WERI-Rb-1 (cell line): Measurements from ENCODE around the gene SALL3.

ENCODE experiments used
- DNase-seq: peaks from one replicate; pipeline ENCODE4 v3.0.0-alpha.2; 2020
- H3K27ac ChIP-seq: fragments of 250-450 bp; sonication (Bioruptor Pico); 2 replicates; pipeline ENCODE4 v1.5.1; 2020; ENCODE audit warnings: mild to moderate bottlenecking, moderate library complexity
- H3K27me3 ChIP-seq: fragments of 250-450 bp; sonication (Bioruptor Pico); 2 replicates; pipeline ENCODE4 v1.5.1; 2021; ENCODE audit warnings: mild to moderate bottlenecking, low read depth, moderate library complexity; ENCODE audit not compliant: insufficient read depth, severe bottlenecking
- H3K36me3 ChIP-seq: fragments of 250-450 bp; sonication (Bioruptor Pico); 2 replicates; pipeline ENCODE4 v1.5.1; 2020; ENCODE audit warnings: mild to moderate bottlenecking, moderate library complexity
- H3K4me3 ChIP-seq: 2 replicates; pipeline ENCODE4 v1.5.1; 2011; ENCODE audit warnings: low read depth, mild to moderate bottlenecking, control low read depth, low read length
- H3K9me3 ChIP-seq: fragments of 250-450 bp; sonication (Bioruptor Pico); 2 replicates; pipeline ENCODE4 v1.5.1; 2021; ENCODE audit warnings: mild to moderate bottlenecking, moderate library complexity; ENCODE audit not compliant: severe bottlenecking
- CTCF ChIP-seq: IDR thresholded peaks from 2 replicates; pipeline ENCODE4 v1.5.1; 2011; ENCODE audit warnings: low read depth, mild to moderate bottlenecking, control low read depth, inconsistent platforms, low read length

The SALL3 gene

GRCh38 chr18:79006106-79006795 lies 26.6 kb downstream of the SALL3 start:
- no peaks in the 10 kb centered on the region for H3K27me3 ChIP-seq
- H3K9me3 ChIP-seq: peaks cover 5% of the 10 kb centered on the region

GRCh38 chr18:79007440-79007839 lies 27.8 kb downstream of the SALL3 start:
- DNase-seq: no peak
- Histone ChIP-seq H3K9me3 (peaks cover 5% of the 10 kb centered on the region), H3K36me3 (peaks cover 9% of the 10 kb centered on the region), H3K27ac (no peak overlapping the region), H3K4me3 (no peak overlapping the region), H3K27me3 (no peaks in the 10 kb centered on the region)
- TF ChIP-seq CTCF: no peak

More at GRCh38 chr18:79006106-79006795, 26.6 kb downstream of the SALL3 start:
- no peak for DNase-seq
- no peak for TF ChIP-seq CTCF
- Histone ChIP-seq H3K36me3 (peaks cover 12% of the 10 kb centered on the region), H3K27ac (no peak overlapping the region), H3K4me3 (no peak overlapping the region)

- no peaks in the 10 kb centered on the region for H3K27me3 ChIP-seq
- no peak overlapping the region for H3K4me3 ChIP-seq
- H3K9me3 ChIP-seq: peaks cover 5% of the 10 kb centered on the region
- H3K36me3 ChIP-seq: no peaks in the 10 kb centered on the region; the same call in 1 of the 2 replicates
- H3K27ac ChIP-seq: no peak overlapping the region
- DNase-seq: no peak
- no peak for TF ChIP-seq CTCF
Measured at GRCh38 chr18:79008356-79008940, 28.8 kb downstream of the SALL3 start.

- Histone ChIP-seq H3K36me3 (no peaks in the 10 kb centered on the region), H3K9me3 (peaks cover 5% of the 10 kb centered on the region), H3K27me3 (no peaks in the 10 kb centered on the region), H3K27ac (no peak overlapping the region), H3K4me3 (no peak overlapping the region)
- DNase-seq: no peak
- no peak for TF ChIP-seq CTCF
Measured at GRCh38 chr18:79010802-79011201, 31.2 kb downstream of the SALL3 start.

- DNase-seq: no peak
- H3K4me3 ChIP-seq: no peak overlapping the region
- H3K36me3 ChIP-seq: no peaks in the 10 kb centered on the region
- peaks cover 5% of the 10 kb centered on the region for H3K9me3 ChIP-seq
- no peaks in the 10 kb centered on the region for H3K27me3 ChIP-seq
- no peak for TF ChIP-seq CTCF
- H3K27ac ChIP-seq: no peak overlapping the region
Measured at GRCh38 chr18:79011300-79011870, 31.8 kb downstream of the SALL3 start.
